GM21619 (cell line): Measurements from ENCODE around the gene FBXL2.
"Not testable (repeated sequence)": the region's sequence is repeated elsewhere in the genome, so short reads cannot be mapped to it uniquely, and the experiment has no call there.

Experiments
- ATAC-seq: cut with Tn5 transposase; IDR thresholded peaks from one replicate; pipeline ENCODE4 v1.9.1; 2021; ENCODE audit not compliant: unreplicated experiment

Gene FBXL2

DNA sequence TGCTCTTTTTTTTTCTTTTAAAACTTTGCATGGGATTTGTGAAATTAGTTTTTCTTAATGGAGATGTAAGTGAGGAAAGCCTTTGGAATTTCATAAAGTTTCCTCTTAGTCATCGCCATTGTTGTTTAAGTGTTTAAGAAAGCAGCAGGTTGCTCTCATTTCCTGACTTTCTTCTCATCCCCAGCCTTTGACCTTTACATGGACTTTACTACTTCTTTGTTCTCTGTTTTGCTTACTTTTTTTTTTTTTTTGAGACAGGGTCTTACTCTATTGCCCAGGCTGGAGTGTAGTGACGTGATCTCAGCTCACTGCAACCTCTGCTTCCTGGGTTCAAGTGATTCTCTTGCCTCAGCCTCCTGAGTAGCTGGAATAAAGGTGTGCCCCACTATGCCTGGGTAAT is 38.6 kb downstream of the FBXL2 start:
- ATAC-seq, result no peak

DNA sequence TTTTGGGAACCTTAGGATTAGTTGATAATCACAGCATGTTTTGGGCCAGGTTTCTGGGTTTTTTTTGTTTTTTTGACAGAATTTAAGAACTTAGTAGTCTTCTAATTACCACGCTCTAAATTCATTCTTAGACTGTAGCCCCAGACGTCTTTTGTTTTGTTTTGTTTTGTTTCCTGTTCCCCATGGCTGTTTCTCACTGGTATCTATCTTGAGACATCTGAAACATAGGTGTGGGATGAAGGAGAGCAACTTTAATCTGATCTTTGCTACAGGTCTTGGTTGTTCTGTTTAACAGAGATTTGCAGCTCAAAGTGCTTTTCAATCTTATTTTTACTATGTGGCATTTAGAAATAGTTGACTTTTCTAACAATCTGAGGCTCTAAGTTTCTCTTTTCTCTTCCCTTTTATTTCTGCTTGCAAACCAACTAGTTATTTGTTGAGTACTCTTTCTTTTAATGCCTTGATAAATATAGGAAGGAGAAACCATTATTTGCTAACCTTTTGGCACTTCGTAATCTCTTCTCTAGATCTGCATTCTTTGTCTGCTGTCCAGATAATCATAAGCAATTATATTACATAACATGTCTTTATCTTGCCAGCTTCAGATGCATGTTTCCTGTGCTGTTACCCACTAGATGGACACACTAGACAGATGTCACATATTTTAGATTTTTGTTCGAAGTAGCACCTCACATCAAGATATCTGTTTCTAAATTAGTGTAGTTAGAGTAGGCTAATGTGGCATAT is 40.9 kb downstream of the FBXL2 start:
- no peak for ATAC-seq

DNA sequence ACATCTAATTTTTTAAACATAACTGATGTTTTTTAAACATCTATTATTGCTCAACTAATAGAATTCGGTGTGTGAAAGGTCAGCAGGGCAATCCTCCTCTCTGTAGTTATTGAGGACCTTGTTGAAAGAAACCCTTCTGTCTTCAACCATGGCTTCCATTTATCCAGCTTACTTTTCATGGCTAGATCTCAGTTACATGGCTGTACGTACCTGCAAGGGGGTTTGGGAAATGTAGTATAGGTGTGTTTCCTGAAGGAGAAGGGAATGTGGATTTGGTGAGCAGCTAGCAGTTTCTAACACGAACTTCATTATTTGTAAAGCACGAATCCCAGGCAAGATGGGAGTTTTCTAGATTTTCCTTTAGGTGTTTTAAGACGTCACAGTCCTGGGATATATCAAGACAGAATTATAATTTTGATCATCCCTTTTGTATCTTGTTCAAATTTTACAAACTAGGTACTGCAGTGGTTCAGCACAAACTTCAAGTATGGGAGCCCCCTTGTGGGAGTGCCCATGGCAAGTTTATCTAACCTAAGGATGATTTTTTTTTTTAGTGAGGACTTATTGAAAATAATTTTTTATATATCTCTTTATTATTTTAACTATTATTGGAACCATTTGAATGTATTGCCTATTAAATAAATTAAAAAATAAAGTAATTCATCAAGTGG is 41.6 kb downstream of the FBXL2 start:
- ATAC-seq, result no peak

DNA sequence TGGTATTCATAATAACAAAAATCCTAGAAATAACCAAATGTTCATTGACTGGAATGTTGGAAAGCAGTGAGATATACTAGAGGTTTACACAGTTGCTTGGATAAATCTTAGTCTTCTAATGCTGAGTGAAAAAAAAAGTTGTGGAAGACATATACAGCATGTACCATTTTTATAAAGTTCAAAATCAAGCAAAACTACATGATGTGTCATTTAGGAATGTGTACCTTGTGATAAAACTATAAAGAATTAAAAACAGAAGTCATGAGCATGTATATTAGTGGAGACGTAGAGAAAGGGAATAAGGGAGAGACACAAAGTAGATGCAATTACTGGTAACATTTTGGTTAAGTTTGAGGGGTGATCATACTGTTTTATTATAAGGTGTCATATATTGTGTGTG is 45.2 kb downstream of the FBXL2 start:
- ATAC-seq, result no peak

DNA sequence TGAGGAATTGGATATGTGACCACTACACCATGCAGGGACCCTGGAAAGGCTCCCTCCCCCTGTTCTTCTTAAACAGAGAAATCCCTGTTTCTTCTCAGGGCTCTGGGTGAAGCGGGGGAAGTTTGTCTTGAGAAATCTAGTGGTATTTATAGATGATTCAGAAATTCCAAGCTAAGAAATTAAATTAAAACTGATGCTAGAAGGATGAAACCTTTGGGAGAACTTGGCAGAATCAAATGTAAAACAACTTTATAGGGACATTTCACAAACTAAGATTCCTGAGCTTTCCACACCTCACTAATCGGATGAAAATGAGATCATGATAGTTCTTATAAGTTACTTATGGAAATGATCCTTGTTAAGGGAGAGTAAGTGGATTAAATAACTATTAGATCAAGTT is 54.2 kb downstream of the FBXL2 start:
- ATAC-seq, result no peak

DNA sequence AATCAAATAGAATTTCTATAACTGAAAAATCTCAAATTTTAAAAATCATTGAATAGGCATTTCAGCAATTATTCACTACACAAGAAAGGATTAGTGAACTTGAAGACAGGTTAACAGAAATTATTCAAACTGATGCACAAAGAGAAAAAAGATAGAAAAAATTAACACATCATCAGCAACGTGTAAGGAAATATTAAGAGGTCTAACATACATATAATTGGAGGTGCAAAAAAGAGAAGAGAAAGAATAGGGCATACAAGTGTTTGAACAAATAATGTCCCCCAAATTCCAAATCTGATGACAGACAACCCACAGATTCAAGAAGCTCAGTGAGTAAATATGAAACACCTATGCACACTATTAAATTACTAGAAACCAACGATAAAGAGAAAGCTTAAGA is 57.1 kb downstream of the FBXL2 start:
- ATAC-seq, result no peak

DNA sequence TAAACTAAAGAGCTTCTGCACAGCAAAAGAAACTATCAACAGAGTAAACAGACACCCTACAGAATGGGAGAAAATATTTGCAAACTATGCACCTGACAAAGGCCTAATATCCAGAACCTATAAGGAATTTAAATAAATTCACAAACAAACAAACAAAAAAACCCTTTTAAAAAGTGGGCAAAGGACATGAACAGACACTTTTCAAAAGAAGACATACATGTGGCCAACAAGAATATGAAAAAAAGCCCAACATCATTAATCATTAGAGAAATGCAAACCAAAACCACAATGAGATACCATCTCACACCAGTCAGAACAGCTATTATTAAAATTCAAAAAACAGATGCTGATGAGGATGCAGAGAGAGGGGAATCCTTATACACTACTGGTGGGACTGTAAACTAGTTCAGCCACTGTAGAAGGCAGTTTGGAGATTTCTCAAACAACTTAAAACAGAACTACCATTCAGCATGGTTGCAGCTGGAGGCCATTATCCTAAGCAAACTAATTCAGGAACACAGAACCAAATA is 61.8 kb downstream of the FBXL2 start:
- ATAC-seq, result not testable (repeated sequence)

DNA sequence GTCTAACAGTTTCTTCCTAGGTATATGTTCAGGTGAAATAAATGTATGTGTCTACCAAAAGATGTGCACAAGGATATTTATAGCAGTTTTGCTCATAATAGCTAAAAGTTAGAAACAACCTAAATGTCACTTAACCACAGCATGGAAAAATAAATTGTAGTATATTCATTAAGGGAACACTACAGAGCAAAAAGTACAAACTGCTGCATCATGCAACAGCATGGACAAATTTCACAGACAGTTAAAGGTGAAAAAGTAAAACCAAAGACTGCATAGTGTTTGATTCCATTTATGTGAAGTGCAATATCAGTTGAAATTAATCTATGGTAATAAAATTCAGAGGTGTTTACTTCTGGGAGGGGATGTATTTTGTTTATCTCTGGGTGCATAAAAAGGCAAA is 62.5 kb downstream of the FBXL2 start:
- ATAC-seq, result no peak

DNA sequence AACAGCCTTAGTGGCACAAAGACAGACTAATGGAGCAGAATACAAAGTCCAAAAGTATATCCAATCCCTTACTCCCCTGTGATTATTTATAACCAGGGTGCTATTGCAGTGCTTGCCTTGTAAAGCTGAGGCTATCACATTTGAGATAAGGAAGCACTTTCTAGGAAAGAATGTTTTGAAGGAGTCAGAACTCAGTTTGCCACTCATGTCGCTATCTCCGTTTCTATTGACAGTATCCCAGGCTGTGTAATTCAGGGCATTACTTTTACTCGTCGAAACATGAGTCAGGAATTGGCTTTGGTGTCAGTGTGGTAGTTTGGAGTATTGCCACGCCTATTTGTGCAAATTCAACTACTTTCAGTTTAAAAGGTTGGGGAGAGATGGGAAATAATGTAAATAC is 78.4 kb downstream of the FBXL2 start:
- ATAC-seq, result no peak

DNA sequence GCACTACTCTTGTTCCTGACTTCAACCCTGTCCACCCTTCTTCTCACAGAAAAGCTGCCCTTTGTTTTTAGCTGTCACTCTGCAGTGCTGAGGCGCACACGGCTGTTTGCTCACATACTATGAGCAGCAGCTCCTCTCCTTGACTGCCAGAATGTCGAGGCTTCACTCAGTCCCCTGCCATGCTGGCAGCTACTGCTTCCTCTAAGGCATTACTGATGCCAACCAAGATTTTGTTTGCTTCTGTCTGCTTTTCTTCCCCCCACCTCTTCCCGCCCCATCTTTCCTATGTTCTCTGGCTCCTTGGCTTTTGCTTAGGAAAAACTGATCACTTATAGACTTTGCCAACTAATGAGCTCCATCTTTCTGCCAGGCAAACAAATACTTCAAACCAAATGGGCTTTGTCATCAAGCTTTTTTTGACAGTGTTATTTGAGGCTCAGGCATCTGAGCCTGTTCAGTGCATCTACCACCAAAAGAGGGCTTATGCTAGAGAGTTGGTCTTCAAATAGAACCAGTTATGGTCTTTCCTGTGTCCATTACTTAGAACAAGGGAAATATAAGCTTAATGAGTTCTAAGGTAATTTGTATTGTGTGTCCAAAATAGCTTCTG is 81.0 kb downstream of the FBXL2 start:
- no peak for ATAC-seq

DNA sequence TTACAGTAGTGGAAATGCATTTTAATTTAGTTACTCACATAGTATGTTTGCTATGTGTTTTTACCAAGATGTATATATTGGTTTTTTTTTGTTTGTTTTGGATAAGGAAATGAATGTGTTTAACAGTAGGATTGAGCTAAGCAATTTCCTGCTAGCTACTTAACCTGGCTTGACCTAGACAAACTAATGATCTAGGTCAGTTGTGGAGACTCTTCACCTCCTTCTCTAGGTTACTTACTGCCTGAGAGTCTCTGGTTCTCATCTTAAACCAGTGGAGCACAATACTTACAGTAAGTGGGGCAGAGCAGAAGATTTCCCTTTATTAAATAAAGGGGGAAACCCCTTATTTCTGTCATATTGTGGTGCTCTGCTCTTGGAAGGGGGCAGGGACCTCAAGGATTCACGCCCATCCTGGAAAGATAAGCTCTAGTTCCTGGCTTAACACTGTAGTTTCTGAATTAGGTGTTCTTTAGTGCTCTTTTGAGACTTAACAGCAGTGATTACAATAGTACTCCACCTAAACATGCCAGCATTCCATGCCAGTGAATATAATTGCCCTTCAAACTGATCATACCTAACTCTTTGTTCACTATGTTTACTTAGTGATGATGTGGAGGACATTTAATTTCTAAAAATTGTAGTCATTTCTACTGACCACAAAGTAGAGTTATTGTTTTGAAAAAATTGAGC is 83.0 kb downstream of the FBXL2 start:
- no peak for ATAC-seq

DNA sequence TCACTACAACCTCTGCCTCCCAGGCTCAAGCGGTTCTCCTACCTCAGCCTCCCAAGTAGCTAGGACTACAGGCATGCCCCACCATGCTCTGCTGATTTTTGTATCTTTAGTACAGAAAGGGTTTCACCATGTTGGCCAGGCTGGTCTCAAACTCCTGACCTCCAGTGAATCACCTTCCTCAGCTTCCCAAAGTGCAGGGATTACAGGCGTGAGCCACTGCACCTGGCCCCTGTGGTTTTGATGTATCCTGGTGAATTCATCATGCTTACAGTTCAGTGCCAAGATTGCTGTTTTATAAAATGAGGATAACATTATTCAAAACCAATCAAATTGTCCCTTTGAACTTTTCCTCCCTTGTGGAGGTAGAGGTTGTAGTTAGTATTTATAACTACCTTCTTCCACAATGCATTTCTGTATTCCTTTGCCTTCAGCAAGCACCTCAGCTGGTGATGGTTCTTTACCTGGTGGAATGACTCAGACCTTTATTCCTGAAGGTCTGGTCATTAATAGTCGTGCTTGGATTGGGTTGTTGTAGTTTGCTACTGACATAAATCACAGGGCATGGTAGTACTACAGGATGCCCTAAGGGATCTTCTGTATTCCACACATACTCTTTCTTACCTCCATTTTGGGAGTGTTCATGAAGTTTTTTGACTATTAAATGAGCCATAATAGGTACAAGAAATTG is 86.0 kb downstream of the FBXL2 start:
- ATAC-seq, result no peak

DNA sequence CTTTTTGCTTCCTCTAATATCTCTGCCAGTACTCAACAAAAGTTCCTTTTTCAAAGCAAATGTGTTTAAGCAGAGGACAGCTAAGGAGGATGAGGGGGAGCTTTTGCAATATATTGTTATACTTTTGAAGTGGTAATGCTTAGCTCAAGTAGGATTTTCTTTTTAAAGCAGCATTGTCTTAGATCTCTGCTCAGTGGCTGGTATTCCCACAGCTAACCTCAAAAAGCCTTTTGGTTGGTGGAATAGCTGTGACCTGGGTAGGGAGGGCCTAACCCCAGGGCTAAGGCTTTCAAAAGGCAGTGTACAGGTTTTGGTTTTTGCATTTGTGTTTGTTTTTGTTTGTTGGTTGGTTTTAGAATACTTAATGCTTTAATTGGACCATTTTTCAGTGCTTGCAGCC is 86.8 kb downstream of the FBXL2 start:
- no peak for ATAC-seq

DNA sequence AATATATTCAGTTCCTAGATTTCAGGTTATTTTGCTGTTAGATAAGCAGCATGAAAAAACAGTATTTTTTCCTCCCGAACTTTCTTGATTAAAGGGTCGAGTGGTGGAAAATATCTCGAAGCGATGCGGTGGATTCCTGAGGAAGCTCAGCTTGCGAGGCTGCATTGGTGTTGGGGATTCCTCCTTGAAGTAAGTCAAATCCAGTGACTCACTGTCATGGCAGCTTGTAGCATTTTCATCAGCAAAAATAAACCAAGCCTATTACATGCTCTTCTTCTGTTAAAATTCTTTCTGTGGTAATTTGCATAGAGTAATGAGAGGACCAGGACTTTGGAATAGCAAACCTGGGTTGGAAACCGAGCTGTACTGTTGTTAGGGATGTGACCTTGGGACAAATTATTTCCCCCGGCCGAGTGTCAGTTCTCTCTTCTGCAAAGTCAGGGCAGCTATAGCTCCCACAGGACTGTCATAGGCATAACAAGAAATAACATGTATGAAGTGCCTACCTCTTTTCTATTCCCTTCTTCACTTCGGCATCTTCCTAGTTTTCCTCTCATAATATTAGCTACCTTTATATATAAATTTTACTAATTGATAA is 87.4 kb downstream of the FBXL2 start:
- no peak for ATAC-seq

DNA sequence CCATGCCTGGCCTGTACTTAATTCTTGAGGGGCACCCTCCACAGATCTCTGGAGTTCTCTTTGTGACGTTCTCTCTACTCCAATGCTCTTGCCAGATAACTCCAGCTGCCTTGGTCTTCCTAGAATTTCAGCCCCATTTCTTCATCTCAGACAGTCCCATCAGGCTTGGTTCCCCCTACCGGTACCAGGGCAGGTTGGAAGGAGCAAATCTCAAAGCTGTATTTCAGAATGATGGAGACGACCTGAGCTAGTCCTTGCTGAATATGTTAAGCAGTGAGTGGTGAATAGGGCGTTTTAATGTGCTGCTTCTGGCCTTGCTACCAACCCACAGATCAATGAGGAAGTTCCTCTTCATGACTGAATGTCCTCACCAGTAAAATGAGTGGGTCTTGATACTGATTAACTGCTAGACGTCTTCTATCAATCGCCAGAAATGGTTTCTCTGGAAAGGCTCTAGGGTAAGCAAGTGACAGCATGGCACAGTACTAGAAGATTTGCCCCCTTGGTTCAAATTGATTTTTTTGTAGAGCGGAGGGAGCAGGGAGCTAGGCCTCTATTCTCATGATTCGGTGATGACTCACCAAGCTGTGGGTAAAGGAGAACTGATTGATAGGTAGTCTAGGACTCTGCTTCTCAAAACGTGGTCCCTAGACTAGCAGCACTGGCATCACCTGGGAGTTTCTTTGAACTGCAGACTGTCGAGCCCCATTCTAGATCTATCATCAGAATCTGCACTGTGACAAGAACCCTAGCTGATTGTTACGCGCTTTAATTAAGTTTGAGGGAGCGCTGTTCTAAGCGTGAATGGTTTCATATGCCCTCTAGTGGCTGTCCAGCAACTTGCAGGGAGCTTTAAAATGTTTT is 95.2 kb downstream of the FBXL2 start:
- peak; percentile 65 for ATAC-seq

DNA sequence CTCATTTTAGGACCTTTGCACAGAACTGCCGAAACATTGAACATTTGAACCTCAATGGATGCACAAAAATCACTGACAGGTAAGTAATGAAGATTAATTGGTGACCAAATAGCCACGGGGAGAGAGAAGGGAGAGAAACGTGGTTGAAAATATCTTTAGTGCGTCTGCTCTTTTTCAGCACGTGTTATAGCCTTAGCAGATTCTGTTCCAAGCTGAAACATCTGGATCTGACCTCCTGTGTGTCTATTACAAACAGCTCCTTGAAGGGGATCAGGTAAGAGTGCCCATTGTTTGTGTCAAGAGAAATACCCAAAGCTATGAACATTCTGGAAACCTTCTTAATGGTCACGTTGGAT is 95.8 kb downstream of the FBXL2 start:
- no peak for ATAC-seq

DNA sequence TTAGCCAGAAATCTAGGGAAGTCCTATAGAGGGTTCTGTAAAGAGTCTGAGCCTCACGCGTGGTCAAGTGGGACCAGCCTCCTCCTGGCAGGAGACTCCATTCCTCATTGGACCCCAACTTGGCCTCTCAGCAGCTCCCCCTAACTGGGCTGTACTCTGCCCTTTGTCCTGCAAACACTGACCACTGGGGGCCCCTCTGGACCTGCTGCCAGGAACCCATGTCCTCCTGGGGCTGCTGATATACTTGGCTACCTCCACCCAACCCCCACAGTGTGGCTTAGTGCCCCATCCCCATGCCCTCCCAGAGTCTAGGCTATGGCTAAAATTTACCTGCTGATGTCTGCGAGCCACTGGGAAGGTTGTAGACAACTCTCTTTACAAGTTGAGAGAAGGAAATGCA is 100.2 kb downstream of the FBXL2 start:
- ATAC-seq, result no peak

DNA sequence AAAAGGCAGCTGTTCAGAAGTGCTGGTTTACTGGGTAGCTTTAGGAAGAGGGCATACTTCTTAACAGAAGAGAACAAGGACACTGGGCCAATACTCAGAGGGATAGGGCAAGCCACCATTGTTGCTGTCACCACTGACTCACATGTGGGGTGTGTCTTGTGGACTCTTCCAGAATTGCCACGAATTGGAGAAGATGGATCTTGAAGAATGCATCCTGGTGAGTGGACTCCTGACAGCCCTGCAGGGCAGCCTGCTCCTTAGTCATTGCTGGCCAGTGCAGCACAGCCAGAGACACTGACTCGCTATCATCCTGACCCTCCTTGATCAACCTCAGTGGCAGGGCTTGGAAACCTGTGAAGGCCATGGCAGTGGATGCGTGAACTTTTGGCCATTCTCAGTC is 100.7 kb downstream of the FBXL2 start:
- no peak for ATAC-seq

DNA sequence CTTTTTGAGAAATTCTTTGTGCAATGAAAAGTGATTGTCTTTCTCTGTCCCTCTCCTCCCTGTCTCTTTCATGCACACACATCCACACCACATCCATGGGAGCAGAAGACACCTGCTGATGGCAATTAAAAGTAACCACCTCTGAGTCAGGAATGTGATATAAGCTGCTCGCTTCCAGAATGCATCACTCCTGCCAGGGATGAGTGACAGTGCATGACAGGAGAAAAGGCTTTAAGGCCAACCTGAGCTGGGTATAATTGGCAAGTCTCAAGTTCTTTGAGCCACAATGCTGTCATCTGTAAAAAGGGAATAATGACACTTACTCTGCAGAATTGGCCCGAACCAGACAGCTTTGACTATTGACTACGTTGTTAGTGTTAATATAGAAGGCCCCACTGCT is 103.4 kb downstream of the FBXL2 start:
- ATAC-seq, result no peak

DNA sequence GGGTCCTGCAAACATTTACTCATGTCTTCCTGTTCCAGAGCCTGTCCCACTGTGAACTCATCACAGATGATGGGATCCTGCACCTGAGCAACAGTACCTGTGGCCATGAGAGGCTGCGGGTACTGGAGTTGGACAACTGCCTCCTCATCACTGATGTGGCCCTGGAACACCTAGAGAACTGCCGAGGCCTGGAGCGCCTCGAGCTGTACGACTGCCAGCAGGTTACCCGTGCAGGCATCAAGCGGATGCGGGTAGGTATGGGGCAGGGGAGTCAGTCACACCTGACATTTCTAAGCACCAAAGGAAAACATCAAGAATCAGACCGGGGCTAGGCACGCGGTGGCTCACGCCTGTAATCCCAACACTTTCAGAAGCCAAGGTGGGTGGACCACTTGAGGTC is 106.7 kb downstream of the FBXL2 start:
- no peak for ATAC-seq
